ENCODE results near the gene ELAC2.

ELAC2 gene

DNA sequence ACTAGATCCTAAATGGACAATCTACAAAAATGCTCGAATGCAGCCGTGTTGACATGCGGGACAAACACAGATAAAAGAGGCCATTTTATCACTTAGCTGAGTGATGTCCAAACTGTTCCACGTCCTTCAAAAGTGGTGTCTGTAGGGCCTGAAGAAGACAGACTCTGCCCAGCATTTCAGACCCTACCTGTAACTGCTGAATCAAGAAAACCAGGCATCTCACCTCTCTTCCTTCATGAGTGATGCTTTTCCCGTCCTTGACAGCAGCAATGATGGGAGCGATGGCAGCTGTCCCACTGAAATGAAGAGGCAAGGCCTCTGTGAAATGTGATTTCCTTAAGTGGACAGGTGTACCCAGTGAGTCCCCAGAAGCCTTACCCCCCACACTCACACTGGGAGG lies 12.3 kb downstream of the ELAC2 start:
- Histone ChIP-seq H3K4me2 (no peak overlapping the region), H3K27ac (no peak overlapping the region), H2AFZ (ENCODE audit: low read depth) (no peak overlapping the region), H3K79me2 (ENCODE audit: insufficient read depth, low read depth) (no peaks in the 10 kb centered on the region), H3K36me3 (ENCODE audit: insufficient read depth) (no peaks in the 10 kb centered on the region), H3K4me1 (ENCODE audit: low read depth, poor library complexity, severe bottlenecking) (no peaks in the 10 kb centered on the region), H3K4me3 (IDR thresholded peaks at IDR 0.05; ENCODE audit: insufficient read depth, low read depth, low read length) (no peak overlapping the region), H4K20me1 (ENCODE audit: insufficient read depth) (no peaks in the 10 kb centered on the region), H3K9ac (no peak overlapping the region), H3K27me3 (ENCODE audit: insufficient read depth, low read depth) (no peaks in the 10 kb centered on the region)
- TF ChIP-seq, protein P1, sequence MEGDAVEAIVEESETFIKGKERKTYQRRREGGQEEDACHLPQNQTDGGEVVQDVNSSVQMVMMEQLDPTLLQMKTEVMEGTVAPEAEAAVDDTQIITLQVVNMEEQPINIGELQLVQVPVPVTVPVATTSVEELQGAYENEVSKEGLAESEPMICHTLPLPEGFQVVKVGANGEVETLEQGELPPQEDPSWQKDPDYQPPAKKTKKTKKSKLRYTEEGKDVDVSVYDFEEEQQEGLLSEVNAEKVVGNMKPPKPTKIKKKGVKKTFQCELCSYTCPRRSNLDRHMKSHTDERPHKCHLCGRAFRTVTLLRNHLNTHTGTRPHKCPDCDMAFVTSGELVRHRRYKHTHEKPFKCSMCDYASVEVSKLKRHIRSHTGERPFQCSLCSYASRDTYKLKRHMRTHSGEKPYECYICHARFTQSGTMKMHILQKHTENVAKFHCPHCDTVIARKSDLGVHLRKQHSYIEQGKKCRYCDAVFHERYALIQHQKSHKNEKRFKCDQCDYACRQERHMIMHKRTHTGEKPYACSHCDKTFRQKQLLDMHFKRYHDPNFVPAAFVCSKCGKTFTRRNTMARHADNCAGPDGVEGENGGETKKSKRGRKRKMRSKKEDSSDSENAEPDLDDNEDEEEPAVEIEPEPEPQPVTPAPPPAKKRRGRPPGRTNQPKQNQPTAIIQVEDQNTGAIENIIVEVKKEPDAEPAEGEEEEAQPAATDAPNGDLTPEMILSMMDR (conservative IDR thresholded peaks at IDR 0.05; ENCODE audit: low read depth, low read length): no peak

DNA sequence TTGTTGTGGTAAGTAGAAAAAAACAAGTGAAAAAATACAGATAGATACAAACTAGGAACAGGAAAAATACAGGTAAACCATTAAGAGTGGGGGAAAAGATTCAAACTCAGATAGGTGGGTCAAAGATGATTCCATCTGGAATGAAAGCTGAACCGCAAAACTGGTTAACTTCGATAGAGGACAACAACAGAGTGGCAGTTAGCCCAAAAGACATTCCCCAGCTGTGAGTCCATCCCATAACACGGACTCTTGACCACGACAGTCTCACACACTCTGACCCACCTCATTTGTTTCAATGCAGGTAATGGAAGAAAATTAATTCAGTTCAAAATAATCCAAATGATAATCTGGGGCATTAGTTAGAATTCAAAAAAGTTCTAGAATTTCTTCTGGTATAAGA lies 13.5 kb downstream of the ELAC2 start:
- no peaks in the 10 kb centered on the region for H3K79me2 ChIP-seq (ENCODE audit: insufficient read depth, low read depth)
- H3K4me2 ChIP-seq: no peak overlapping the region
- H4K20me1 ChIP-seq (ENCODE audit: insufficient read depth): no peaks in the 10 kb centered on the region
- H3K36me3 ChIP-seq (ENCODE audit: insufficient read depth): no peaks in the 10 kb centered on the region
- H3K4me3 ChIP-seq (IDR thresholded peaks at IDR 0.05; ENCODE audit: insufficient read depth, low read depth, low read length): no peak overlapping the region
- no peak overlapping the region for H3K27ac ChIP-seq
- H2AFZ ChIP-seq (ENCODE audit: low read depth): no peak overlapping the region
- H3K9ac ChIP-seq: no peak overlapping the region
- TF ChIP-seq, protein P1 (conservative IDR thresholded peaks at IDR 0.05; ENCODE audit: low read depth, low read length): no peak
- H3K4me1 ChIP-seq (ENCODE audit: low read depth, poor library complexity, severe bottlenecking): no peaks in the 10 kb centered on the region
- H3K27me3 ChIP-seq (ENCODE audit: insufficient read depth, low read depth): no peaks in the 10 kb centered on the region

DNA sequence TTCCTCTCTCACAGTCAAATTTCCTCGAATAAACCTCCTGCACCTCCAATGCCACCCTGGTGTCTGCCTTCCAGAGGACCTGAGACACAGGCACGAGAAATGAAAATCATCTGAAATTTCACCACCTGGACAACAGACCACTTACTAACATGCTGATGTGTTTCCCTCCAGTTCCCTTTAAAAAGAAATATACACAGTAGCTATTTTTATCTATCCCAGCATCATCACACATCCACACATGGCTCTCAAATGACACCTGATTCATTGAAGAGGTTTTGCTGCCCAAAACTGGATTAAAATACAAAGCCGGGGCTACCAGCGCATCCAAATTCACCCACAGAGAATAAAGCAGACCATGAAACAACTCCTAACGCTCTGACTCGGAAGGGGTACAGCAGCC lies 13.9 kb downstream of the ELAC2 start:
- no peak overlapping the region for H3K9ac ChIP-seq
- TF ChIP-seq, protein P1 (conservative IDR thresholded peaks at IDR 0.05; ENCODE audit: low read depth, low read length): no peak
- no peak overlapping the region for H3K4me2 ChIP-seq
- no peaks in the 10 kb centered on the region for H3K36me3 ChIP-seq (ENCODE audit: insufficient read depth)
- H3K79me2 ChIP-seq (ENCODE audit: insufficient read depth, low read depth): no peaks in the 10 kb centered on the region
- H3K27me3 ChIP-seq (ENCODE audit: insufficient read depth, low read depth): no peaks in the 10 kb centered on the region
- no peak overlapping the region for H3K4me3 ChIP-seq (IDR thresholded peaks at IDR 0.05; ENCODE audit: insufficient read depth, low read depth, low read length)
- no peak overlapping the region for H2AFZ ChIP-seq (ENCODE audit: low read depth)
- H4K20me1 ChIP-seq (ENCODE audit: insufficient read depth): no peaks in the 10 kb centered on the region
- no peaks in the 10 kb centered on the region for H3K4me1 ChIP-seq (ENCODE audit: low read depth, poor library complexity, severe bottlenecking)
- H3K27ac ChIP-seq: no peak overlapping the region

DNA sequence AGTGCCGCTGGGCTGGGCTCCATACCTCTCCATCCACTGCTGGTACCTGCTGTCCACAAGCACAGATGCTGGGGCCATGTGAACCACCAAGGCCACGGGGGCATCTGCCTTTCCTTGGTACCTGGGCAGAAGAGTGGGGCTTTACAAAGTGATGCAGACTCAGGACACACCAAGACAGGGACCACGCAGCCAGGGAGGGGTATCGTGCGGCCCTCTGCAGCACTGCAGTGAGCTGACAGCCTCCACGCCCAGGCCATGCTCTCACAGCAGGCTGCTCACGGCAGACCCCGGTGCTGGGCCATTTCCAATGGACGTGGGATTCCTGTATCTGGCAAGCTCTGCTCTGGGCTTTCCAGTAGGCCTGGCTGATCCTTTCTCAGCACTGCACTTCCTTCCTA lies 14.4 kb downstream of the ELAC2 start:
- no peak overlapping the region for H3K9ac ChIP-seq
- no peaks in the 10 kb centered on the region for H3K36me3 ChIP-seq (ENCODE audit: insufficient read depth)

More for the DNA sequence above, 14.4 kb downstream of the ELAC2 start:
- Histone ChIP-seq H4K20me1 (ENCODE audit: insufficient read depth) (no peaks in the 10 kb centered on the region), H3K79me2 (ENCODE audit: insufficient read depth, low read depth) (no peaks in the 10 kb centered on the region), H2AFZ (ENCODE audit: low read depth) (no peak overlapping the region), H3K4me3 (IDR thresholded peaks at IDR 0.05; ENCODE audit: insufficient read depth, low read depth, low read length) (no peak overlapping the region), H3K4me2 (no peak overlapping the region), H3K27me3 (ENCODE audit: insufficient read depth, low read depth) (no peaks in the 10 kb centered on the region), H3K27ac (no peak overlapping the region), H3K4me1 (ENCODE audit: low read depth, poor library complexity, severe bottlenecking) (no peaks in the 10 kb centered on the region)
- TF ChIP-seq, protein P1 (conservative IDR thresholded peaks at IDR 0.05; ENCODE audit: low read depth, low read length): no peak

All from KMS-11 (cell line).